OCI-M1 (cell line): ENCODE data around the gene ARFGEF2.
"Not testable (repeated sequence)": the region's sequence is repeated elsewhere in the genome, so short reads cannot be mapped to it uniquely, and the experiment has no call there.

Source experiments
- DNase-seq: peaks from one replicate; lab custom pipeline; 2025; lab: John Stamatoyannopoulos, UW

The ARFGEF2 gene

GRCh38 chr20:48956052-48956451 is 34.5 kb downstream of the ARFGEF2 start:
- DNase-seq = no peak

GRCh38 chr20:48957053-48957481 is 35.6 kb downstream of the ARFGEF2 start:
- DNase-seq = peak; percentile 33

GRCh38 chr20:48957533-48957932 is 36.0 kb downstream of the ARFGEF2 start:
- DNase-seq = peak; percentile 20

GRCh38 chr20:48958743-48959142 is 37.2 kb downstream of the ARFGEF2 start:
- DNase-seq = no peak

GRCh38 chr20:48959899-48960550 is 38.5 kb downstream of the ARFGEF2 start:
- no peak for DNase-seq

GRCh38 chr20:48962421-48962820 is 40.9 kb downstream of the ARFGEF2 start:
- no peak for DNase-seq

- DNase-seq = no peak
These were observed 41.7 kb downstream of the ARFGEF2 start for GRCh38 chr20:48962976-48963771.

GRCh38 chr20:48965189-48965910 is 43.8 kb downstream of the ARFGEF2 start:
- no peak for DNase-seq

GRCh38 chr20:48970681-48971365 is 49.3 kb downstream of the ARFGEF2 start:
- DNase-seq = no peak

GRCh38 chr20:48971956-48972355 is 50.4 kb downstream of the ARFGEF2 start:
- DNase-seq = no peak

GRCh38 chr20:48972816-48973215 is 51.3 kb downstream of the ARFGEF2 start:
- no peak for DNase-seq

GRCh38 chr20:48975955-48976354 is 54.4 kb downstream of the ARFGEF2 start:
- no peak for DNase-seq

GRCh38 chr20:48979980-48980379 is 58.5 kb downstream of the ARFGEF2 start:
- DNase-seq = not testable (repeated sequence)

- DNase-seq = no peak
These were observed 62.2 kb downstream of the ARFGEF2 start for GRCh38 chr20:48983423-48984400.

GRCh38 chr20:48984575-48985219 is 63.2 kb downstream of the ARFGEF2 start:
- no peak for DNase-seq

- DNase-seq = peak; percentile 57
These were observed 65.4 kb downstream of the ARFGEF2 start for GRCh38 chr20:48986899-48987298.

- no peak for DNase-seq
These were observed 69.0 kb downstream of the ARFGEF2 start for GRCh38 chr20:48990467-48990866.

- DNase-seq = no peak
These were observed 74.1 kb downstream of the ARFGEF2 start for GRCh38 chr20:48995589-48995988.

GRCh38 chr20:48999890-49000870 is 78.7 kb downstream of the ARFGEF2 start:
- DNase-seq = no peak
